ENCODE results near the gene FBXW12. TPM values are rescaled to one million over a fixed set of nuclear protein-coding genes. Genes with fewer than 3 reads are reported as not detected.

The FBXW12 gene
- total and polyA plus RNA-seq, 2 experiments from 2014 or later, result 0.39 to 0.51 TPM

- DNase-seq (ENCODE audit: low read depth in 1 of 2, low spot score in 1 of 2), result no peak
- no peaks in the 10 kb centered on the region for H3K36me3 ChIP-seq
- TF ChIP-seq, protein P1, sequence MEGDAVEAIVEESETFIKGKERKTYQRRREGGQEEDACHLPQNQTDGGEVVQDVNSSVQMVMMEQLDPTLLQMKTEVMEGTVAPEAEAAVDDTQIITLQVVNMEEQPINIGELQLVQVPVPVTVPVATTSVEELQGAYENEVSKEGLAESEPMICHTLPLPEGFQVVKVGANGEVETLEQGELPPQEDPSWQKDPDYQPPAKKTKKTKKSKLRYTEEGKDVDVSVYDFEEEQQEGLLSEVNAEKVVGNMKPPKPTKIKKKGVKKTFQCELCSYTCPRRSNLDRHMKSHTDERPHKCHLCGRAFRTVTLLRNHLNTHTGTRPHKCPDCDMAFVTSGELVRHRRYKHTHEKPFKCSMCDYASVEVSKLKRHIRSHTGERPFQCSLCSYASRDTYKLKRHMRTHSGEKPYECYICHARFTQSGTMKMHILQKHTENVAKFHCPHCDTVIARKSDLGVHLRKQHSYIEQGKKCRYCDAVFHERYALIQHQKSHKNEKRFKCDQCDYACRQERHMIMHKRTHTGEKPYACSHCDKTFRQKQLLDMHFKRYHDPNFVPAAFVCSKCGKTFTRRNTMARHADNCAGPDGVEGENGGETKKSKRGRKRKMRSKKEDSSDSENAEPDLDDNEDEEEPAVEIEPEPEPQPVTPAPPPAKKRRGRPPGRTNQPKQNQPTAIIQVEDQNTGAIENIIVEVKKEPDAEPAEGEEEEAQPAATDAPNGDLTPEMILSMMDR (IDR thresholded peaks at IDR 0.05; ENCODE audit: low read depth, low read length), result no peak
- H3K9me3 ChIP-seq (ENCODE audit: low read depth), result no peaks in the 10 kb centered on the region
- H3K4me3 ChIP-seq, result no peak overlapping the region
- H3K27ac ChIP-seq, result no peak overlapping the region
- H3K4me1 ChIP-seq (ENCODE audit: low read depth), result no peaks in the 10 kb centered on the region
- peaks cover 4% of the 10 kb centered on the region for H3K27me3 ChIP-seq
These were observed 28.6 kb upstream of the FBXW12 start for GRCh38 chr3:48343432-48343831.

DNA sequence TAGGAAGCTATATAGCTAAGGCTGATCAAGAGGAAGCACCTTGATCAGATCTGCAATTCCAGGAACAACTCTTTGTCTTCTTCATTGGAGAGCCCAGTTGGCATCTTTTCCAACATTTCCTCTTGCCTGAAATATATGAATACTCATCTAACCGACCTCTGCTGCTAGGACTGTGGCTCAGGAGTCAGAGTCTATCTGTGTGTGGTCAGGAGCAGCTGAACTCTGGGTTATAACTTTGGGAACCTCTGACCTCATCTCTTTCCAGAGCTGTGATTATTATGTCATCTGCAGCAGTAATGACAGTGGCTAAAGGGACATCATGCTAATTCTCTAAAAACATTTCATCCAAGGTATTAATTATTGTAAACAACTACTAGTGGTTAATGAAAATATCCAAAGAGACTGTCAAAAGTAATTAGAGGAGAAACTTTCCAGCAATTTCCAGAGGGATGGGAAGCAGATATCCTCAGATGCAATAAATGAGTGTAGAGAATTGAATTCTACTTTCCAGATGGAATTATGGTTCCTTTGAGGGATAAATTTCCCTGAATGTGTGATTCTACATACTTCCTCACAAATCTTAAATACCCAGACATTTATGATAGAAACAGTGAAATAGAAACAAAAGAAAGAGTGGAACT, 27.0 kb upstream of the FBXW12 start:
- Histone ChIP-seq H3K9me3 (ENCODE audit: low read depth) (no peaks in the 10 kb centered on the region), H3K27me3 (peaks cover 4% of the 10 kb centered on the region)
- TF ChIP-seq, protein P1 (IDR thresholded peaks at IDR 0.05; ENCODE audit: low read depth, low read length), result no peak

DNA sequence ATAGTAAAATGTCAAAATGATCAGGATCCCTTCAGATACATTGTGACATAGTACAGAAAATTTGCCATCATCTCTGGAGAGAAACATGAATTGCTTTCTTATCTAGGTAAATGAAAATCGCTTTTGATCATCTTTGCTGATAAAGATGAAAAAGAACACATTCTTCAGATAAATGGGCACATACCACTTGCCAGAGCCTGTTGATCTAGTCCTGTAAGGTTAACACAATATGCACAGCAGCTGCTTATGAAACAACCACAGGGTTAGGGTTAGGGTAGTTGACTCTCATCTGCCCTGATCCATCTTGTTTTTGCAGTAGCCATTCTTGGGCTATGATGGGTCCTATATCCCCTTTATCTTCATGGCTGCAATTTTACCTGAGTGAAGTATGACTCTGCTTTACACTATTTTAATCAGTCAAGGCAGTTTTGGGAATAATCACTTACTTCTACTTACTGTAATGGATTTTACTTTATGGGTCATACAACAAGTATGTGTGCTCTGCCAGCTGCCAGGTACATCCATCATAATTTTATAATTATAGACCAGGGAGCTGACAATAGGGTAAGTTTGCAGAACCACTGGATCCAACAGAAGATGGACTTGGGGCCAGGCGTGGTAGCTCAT, 26.0 kb upstream of the FBXW12 start:
- DNase-seq (ENCODE audit: low read depth in 1 of 2, low spot score in 1 of 2), result no peak
- Histone ChIP-seq H3K4me3 (no peak overlapping the region), H3K27me3 (peaks cover 8% of the 10 kb centered on the region), H3K9me3 (ENCODE audit: low read depth) (no peaks in the 10 kb centered on the region), H3K4me1 (ENCODE audit: low read depth) (no peaks in the 10 kb centered on the region), H3K36me3 (no peaks in the 10 kb centered on the region), H3K27ac (no peak overlapping the region)
- TF ChIP-seq, protein P1 (IDR thresholded peaks at IDR 0.05; ENCODE audit: low read depth, low read length), result no peak

More for the DNA sequence above, 27.0 kb upstream of the FBXW12 start:
- no peak for DNase-seq (ENCODE audit: low read depth in 1 of 2, low spot score in 1 of 2)
- no peak overlapping the region for H3K4me3 ChIP-seq
- no peaks in the 10 kb centered on the region for H3K36me3 ChIP-seq
- no peaks in the 10 kb centered on the region for H3K4me1 ChIP-seq (ENCODE audit: low read depth)
- no peak overlapping the region for H3K27ac ChIP-seq

DNA sequence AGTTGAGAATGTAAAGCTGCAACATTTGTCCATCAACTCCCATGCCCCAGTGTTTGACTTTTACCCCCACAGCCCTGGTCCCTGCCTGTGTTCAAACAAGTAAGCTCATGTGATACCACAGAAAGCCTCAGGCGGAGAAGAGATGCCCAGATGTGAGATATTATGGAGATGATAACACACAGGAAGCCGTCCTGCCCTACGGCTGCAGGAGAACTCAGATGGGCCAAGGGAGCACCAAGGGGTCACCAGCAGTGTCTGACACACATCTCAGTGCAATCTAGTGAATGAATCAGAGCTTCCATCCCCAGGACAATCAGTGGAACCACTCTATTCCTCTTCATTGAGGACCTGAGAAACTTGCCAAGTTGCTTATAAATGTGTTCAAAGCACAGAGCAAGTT, 24.5 kb upstream of the FBXW12 start:
- no peaks in the 10 kb centered on the region for H3K36me3 ChIP-seq
- no peak overlapping the region for H3K4me3 ChIP-seq
- peaks cover 8% of the 10 kb centered on the region for H3K27me3 ChIP-seq
- TF ChIP-seq, protein P1 (IDR thresholded peaks at IDR 0.05; ENCODE audit: low read depth, low read length), result no peak
- no peak for DNase-seq (ENCODE audit: low read depth in 1 of 2, low spot score in 1 of 2)
- no peaks in the 10 kb centered on the region for H3K9me3 ChIP-seq (ENCODE audit: low read depth)
- H3K27ac ChIP-seq, result no peak overlapping the region
- no peaks in the 10 kb centered on the region for H3K4me1 ChIP-seq (ENCODE audit: low read depth)

- Histone ChIP-seq H3K4me1 (ENCODE audit: low read depth) (no peaks in the 10 kb centered on the region), H3K27ac (no peak overlapping the region), H3K27me3 (peaks cover 3% of the 10 kb centered on the region), H3K9me3 (ENCODE audit: low read depth) (no peaks in the 10 kb centered on the region), H3K36me3 (no peaks in the 10 kb centered on the region), H3K4me3 (no peak overlapping the region)
- TF ChIP-seq, protein P1 (IDR thresholded peaks at IDR 0.05; ENCODE audit: low read depth, low read length), result no peak
- DNase-seq (ENCODE audit: low read depth in 1 of 2, low spot score in 1 of 2), result no peak
These were observed 19.5 kb upstream of the FBXW12 start for GRCh38 chr3:48352546-48352945.

Data from cardiac muscle cell (in vitro differentiated cells and primary cell).